Omental fat pad (tissue), 4 donors: Measurements from ENCODE around the gene FGFRL1. TPM values are rescaled to one million over a fixed set of nuclear protein-coding genes. Genes with fewer than 3 reads are reported as not detected.

Source experiments
- ATAC-seq: fragments of 150-250 bp; one replicate; pipeline ENCODE4 v1.9.1; 2016; ENCODE audit warnings: mild to moderate bottlenecking, moderate library complexity; ENCODE audit not compliant: low FRiP score
- DNase-seq: peaks from one replicate; pipeline ENCODE4 v3.0.0-alpha.2; 2019; ENCODE audit warnings: low spot score
- CTCF ChIP-seq, 3 donors: fragments of 450-650 bp; IDR thresholded peaks; one replicate each; pipeline ENCODE4 v1.5.1; 2016 to 2017; ENCODE audit warnings: antibody characterized with exemption in 3 of 3, mild to moderate bottlenecking in 3 of 3, moderate library complexity in 2 of 3
- total RNA-seq, 4 donors: library from RNA; depleted of rRNA; stranded (reverse); fragments of >200 nt; gene quantifications; one replicate each; pipeline ENCODE4 v1.1.0, GENCODE V29; 2016

The FGFRL1 gene
- total RNA-seq, 4 donors from 2014 or later: 25.1 to 91.7 (median 68.8) TPM

- no peak for DNase-seq
- no peak for TF ChIP-seq CTCF (IDR thresholded peaks at IDR 0.05)
- ATAC-seq: no peak
Measured at GRCh38 chr4:1040344-1041146, 29.1 kb downstream of the FGFRL1 start.

- ATAC-seq: no peak
- TF ChIP-seq CTCF (IDR thresholded peaks at IDR 0.05): no peak
- no peak for DNase-seq
Measured at GRCh38 chr4:1041147-1041935, 29.9 kb downstream of the FGFRL1 start.

GRCh38 chr4:1041936-1042330 is 30.5 kb downstream of the FGFRL1 start:
- no peak for ATAC-seq
- no peak for DNase-seq
- TF ChIP-seq CTCF (IDR thresholded peaks at IDR 0.05): no peak

- ATAC-seq: no peak
- no peak for TF ChIP-seq CTCF (IDR thresholded peaks at IDR 0.05)
Measured at GRCh38 chr4:1042352-1043055, 31.1 kb downstream of the FGFRL1 start.

GRCh38 chr4:1043162-1043561 is 31.7 kb downstream of the FGFRL1 start:
- TF ChIP-seq CTCF (IDR thresholded peaks at IDR 0.05): no peak
- DNase-seq: no peak
- ATAC-seq: no peak

More at GRCh38 chr4:1042352-1043055, 31.1 kb downstream of the FGFRL1 start:
- DNase-seq: no peak

GRCh38 chr4:1043651-1044468 is 32.4 kb downstream of the FGFRL1 start:
- ATAC-seq (peak; percentile 85), DNase-seq (peak; percentile 90)
- TF ChIP-seq CTCF (IDR thresholded peaks at IDR 0.05): no peak
